Measurements from ENCODE around the gene MTOR.

MTOR gene

GRCh38 chr1:11157394-11157793 lies 105.0 kb downstream of the MTOR start:
- Histone ChIP-seq H3K27me3 (ENCODE audit: insufficient read depth, poor library complexity, severe bottlenecking) (no peaks in the 10 kb centered on the region), H3K27ac (replicated peaks) (no peak overlapping the region), H3K4me3 (replicated peaks; ENCODE audit: insufficient read depth, low read length) (no peak overlapping the region)
- TF ChIP-seq POLR2AphosphoS5 (IDR thresholded peaks at IDR 0.05; ENCODE audit: low read depth) = no peak
- TF ChIP-seq REST (IDR thresholded peaks at IDR 0.05; ENCODE audit: insufficient replicate concordance, low read depth) = no peak
- no peak for TF ChIP-seq GABPA (IDR thresholded peaks at IDR 0.05; ENCODE audit: low read depth)
- no peak for TF ChIP-seq CTCF (IDR thresholded peaks at IDR 0.05; ENCODE audit: insufficient read depth, low read length)
- no peak for TF ChIP-seq SPI1 (IDR thresholded peaks at IDR 0.05; ENCODE audit: borderline replicate concordance, low read depth)
- DNase-seq (ENCODE audit: low read depth in 1 of 2, low spot score in 1 of 2) = no peak

GRCh38 chr1:11156963-11157362 lies 105.4 kb downstream of the MTOR start:
- Histone ChIP-seq H3K27me3 (ENCODE audit: insufficient read depth, poor library complexity, severe bottlenecking) (no peaks in the 10 kb centered on the region), H3K27ac (replicated peaks) (no peak overlapping the region), H3K4me3 (replicated peaks; ENCODE audit: insufficient read depth, low read length) (no peak overlapping the region)
- TF ChIP-seq REST (IDR thresholded peaks at IDR 0.05; ENCODE audit: insufficient replicate concordance, low read depth) (no peak), POLR2AphosphoS5 (IDR thresholded peaks at IDR 0.05; ENCODE audit: low read depth) (no peak), GABPA (IDR thresholded peaks at IDR 0.05; ENCODE audit: low read depth) (no peak), CTCF (IDR thresholded peaks at IDR 0.05; ENCODE audit: insufficient read depth, low read length) (no peak), SPI1 (IDR thresholded peaks at IDR 0.05; ENCODE audit: borderline replicate concordance, low read depth) (no peak)
- DNase-seq (ENCODE audit: low read depth in 1 of 2, low spot score in 1 of 2) = no peak

GRCh38 chr1:11156441-11156840 lies 105.9 kb downstream of the MTOR start:
- no peak for DNase-seq (ENCODE audit: low read depth in 1 of 2, low spot score in 1 of 2)
- Histone ChIP-seq H3K27ac (replicated peaks) (no peak overlapping the region), H3K4me3 (replicated peaks; ENCODE audit: insufficient read depth, low read length) (no peak overlapping the region), H3K27me3 (ENCODE audit: insufficient read depth, poor library complexity, severe bottlenecking) (no peaks in the 10 kb centered on the region)
- TF ChIP-seq SPI1 (IDR thresholded peaks at IDR 0.05; ENCODE audit: borderline replicate concordance, low read depth) (no peak), POLR2AphosphoS5 (IDR thresholded peaks at IDR 0.05; ENCODE audit: low read depth) (no peak), CTCF (IDR thresholded peaks at IDR 0.05; ENCODE audit: insufficient read depth, low read length) (no peak), GABPA (IDR thresholded peaks at IDR 0.05; ENCODE audit: low read depth) (no peak)

- DNase-seq (ENCODE audit: low read depth in 1 of 2, low spot score in 1 of 2) = no peak
These were observed 109.2 kb downstream of the MTOR start for GRCh38 chr1:11153184-11153583.

More at GRCh38 chr1:11153184-11153583, 109.2 kb downstream of the MTOR start:
- H3K27ac ChIP-seq (replicated peaks) = no peak overlapping the region
- TF ChIP-seq GABPA (IDR thresholded peaks at IDR 0.05; ENCODE audit: low read depth) (no peak), SPI1 (IDR thresholded peaks at IDR 0.05; ENCODE audit: borderline replicate concordance, low read depth) (no peak), REST (IDR thresholded peaks at IDR 0.05; ENCODE audit: insufficient replicate concordance, low read depth) (no peak), CTCF (IDR thresholded peaks at IDR 0.05; ENCODE audit: insufficient read depth, low read length) (no peak), POLR2AphosphoS5 (IDR thresholded peaks at IDR 0.05; ENCODE audit: low read depth) (no peak)
- no peaks in the 10 kb centered on the region for H3K27me3 ChIP-seq (ENCODE audit: insufficient read depth, poor library complexity, severe bottlenecking)
- H3K4me3 ChIP-seq (replicated peaks; ENCODE audit: insufficient read depth, low read length) = no peak overlapping the region
